GM12864 (cell line): ENCODE measurements around the gene PCDHB13.
"Not testable (repeated sequence)": the region's sequence is repeated elsewhere in the genome, so short reads cannot be mapped to it uniquely, and the experiment has no call there.

ENCODE experiments used
- DNase-seq: peaks from one replicate; pipeline ENCODE4 v3.0.0-alpha.2; 2011; ENCODE audit warnings: low read depth
- H3K4me3 ChIP-seq: 2 replicates; pipeline ENCODE4 v1.5.1; 2011; ENCODE audit warnings: mild to moderate bottlenecking, low read depth, low read length, control low read depth
- TF ChIP-seq, protein P1 (sequence below): IDR thresholded peaks from 2 replicates; pipeline ENCODE4 v1.5.1; 2011; ENCODE audit warnings: low read depth, mild to moderate bottlenecking, moderate library complexity, low read length, control low read depth, inconsistent platforms; ENCODE audit errors: missing control alignments

PCDHB13 gene

DNA sequence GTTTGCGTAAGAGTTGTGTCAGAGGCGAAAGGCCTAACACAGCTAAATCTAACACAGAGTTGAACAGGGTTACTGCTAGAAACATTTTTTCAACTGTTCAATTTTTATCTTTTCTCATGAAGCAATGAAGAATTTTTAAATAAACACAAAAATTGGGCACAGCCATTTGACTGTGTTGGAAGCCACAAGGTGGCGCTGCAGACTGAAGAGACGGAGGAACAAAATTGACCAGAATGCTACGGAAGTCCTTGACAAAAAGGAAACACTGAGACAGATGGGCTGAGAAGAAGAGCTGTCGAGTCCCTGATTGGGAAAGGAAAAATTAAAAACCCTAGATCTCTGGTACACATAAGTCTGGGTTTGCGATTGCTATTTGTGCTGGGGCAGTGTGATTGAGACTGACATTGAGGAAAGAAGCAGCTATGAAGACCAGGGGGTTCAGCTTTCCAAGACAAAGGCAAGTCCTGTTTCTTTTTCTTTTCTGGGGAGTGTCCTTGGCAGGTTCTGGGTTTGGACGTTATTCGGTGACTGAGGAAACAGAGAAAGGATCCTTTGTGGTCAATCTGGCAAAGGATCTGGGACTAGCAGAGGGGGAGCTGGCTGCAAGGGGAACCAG lies 26.7 kb upstream of the PCDHB13 start, which contains the start of gene PCDHB9:
TSS of gene PCDHB9 (plus strand) at position 265 of the 616 bp plus-strand sequence. CDS start at position 423, 158 bp downstream.
- no peak within 1 kb of the TSS for H3K4me3 ChIP-seq

DNA sequence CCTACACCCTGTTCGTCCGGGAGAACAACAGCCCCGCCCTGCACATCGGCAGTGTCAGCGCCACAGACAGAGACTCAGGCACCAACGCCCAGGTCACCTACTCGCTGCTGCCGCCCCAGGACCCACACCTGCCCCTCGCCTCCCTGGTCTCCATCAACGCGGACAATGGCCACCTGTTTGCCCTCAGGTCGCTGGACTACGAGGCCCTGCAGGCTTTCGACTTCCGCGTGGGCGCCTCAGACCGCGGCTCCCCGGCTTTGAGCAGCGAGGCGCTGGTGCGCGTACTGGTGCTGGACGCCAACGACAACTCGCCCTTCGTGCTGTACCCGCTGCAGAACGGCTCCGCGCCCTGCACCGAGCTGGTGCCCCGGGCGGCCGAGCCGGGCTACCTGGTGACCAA lies 25.0 kb upstream of the PCDHB13 start:
- not testable (repeated sequence) for H3K4me3 ChIP-seq, DNase-seq

More for the DNA sequence above, 26.7 kb upstream of the PCDHB13 start, which contains the start of gene PCDHB9:
- no peak for DNase-seq
- TF ChIP-seq, protein P1, sequence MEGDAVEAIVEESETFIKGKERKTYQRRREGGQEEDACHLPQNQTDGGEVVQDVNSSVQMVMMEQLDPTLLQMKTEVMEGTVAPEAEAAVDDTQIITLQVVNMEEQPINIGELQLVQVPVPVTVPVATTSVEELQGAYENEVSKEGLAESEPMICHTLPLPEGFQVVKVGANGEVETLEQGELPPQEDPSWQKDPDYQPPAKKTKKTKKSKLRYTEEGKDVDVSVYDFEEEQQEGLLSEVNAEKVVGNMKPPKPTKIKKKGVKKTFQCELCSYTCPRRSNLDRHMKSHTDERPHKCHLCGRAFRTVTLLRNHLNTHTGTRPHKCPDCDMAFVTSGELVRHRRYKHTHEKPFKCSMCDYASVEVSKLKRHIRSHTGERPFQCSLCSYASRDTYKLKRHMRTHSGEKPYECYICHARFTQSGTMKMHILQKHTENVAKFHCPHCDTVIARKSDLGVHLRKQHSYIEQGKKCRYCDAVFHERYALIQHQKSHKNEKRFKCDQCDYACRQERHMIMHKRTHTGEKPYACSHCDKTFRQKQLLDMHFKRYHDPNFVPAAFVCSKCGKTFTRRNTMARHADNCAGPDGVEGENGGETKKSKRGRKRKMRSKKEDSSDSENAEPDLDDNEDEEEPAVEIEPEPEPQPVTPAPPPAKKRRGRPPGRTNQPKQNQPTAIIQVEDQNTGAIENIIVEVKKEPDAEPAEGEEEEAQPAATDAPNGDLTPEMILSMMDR: peak; percentile 35

- H3K4me3 ChIP-seq, DNase-seq: not testable (repeated sequence)
These were observed 24.6 kb upstream of the PCDHB13 start for GRCh38 chr5:141189131-141189530.

GRCh38 chr5:141192110-141192725 lies 21.5 kb upstream of the PCDHB13 start, which contains the start of gene PCDHB10:
Gene PCDHB10, plus strand, starts transcription at chr5:141192353. Its CDS starts 200 bp downstream, at chr5:141192553.
- TF ChIP-seq, protein P1: peak; percentile 36
- H3K4me3 ChIP-seq: no peak within 1 kb of the TSS

GRCh38 chr5:141194332-141194731 lies 19.4 kb upstream of the PCDHB13 start:
- DNase-seq, H3K4me3 ChIP-seq: not testable (repeated sequence)

More at GRCh38 chr5:141192110-141192725, 21.5 kb upstream of the PCDHB13 start, which contains the start of gene PCDHB10:
- DNase-seq: no peak

- no peak overlapping the region for H3K4me3 ChIP-seq
- TF ChIP-seq, protein P1: no peak
- DNase-seq: no peak
These were observed 17.4 kb upstream of the PCDHB13 start for GRCh38 chr5:141196363-141196762.

- no peak within 1 kb of the TSS for H3K4me3 ChIP-seq
- no peak for DNase-seq
These were observed 14.1 kb upstream of the PCDHB13 start, which contains the start of gene PCDHB11 for GRCh38 chr5:141199359-141200235. Gene PCDHB11, plus strand, starts transcription at chr5:141199627. Its CDS starts 148 bp downstream, at chr5:141199775.

GRCh38 chr5:141201126-141201525 lies 12.6 kb upstream of the PCDHB13 start:
- not testable (repeated sequence) for DNase-seq

More at GRCh38 chr5:141199359-141200235, 14.1 kb upstream of the PCDHB13 start, which contains the start of gene PCDHB11:
- TF ChIP-seq, protein P1: no peak

DNA sequence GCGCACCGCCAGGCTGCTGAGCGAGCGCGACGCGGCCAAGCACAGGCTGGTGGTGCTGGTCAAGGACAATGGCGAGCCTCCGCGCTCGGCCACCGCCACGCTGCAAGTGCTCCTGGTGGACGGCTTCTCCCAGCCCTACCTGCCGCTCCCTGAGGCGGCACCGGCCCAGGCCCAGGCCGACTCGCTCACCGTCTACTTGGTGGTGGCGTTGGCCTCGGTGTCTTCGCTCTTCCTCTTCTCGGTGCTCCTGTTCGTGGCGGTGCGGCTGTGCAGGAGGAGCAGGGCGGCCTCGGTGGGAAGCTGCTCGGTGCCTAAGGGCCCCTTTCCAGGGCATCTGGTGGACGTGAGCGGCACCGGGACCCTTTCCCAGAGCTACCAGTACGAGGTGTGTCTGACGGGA lies 12.1 kb upstream of the PCDHB13 start:
- H3K4me3 ChIP-seq, DNase-seq: not testable (repeated sequence)

More at GRCh38 chr5:141201126-141201525, 12.6 kb upstream of the PCDHB13 start:
- not testable (repeated sequence) for H3K4me3 ChIP-seq
